ENCODE measurements around the gene CAMK2G. TPM values are rescaled to one million over a fixed set of nuclear protein-coding genes. Genes with fewer than 3 reads are reported as not detected.

CAMK2G gene
- total and polyA plus RNA-seq, 2 experiments from 2014 or later: 24.3 to 25.7 TPM

DNA sequence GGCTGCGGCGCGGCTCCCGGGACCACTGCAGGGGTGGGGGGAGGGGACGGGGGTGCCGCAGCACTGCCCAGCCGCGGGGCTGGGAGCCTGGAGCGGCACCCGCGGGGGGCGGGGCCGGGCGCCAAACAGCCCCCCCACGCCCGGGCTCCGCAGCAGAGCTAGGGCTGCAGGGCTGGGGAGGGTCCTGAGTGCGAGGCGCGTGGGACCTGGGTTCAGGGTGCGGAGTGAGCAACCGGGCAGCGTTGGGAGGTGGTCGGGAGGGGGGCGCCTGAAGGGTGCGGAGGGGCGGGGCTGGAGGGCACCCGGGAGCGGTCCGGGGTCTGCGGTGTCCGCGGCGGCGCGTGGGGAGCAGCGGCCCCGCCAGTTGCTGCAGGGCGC, 528 bp downstream of the CAMK2G start:
- DNase-seq: no peak
- Histone ChIP-seq H3K4me3 (peak overlapping the region; percentile 78), H2AFZ (no peak overlapping the region), H3K9me2 (ENCODE audit: insufficient read depth) (no peaks in the 10 kb centered on the region), H3K4me2 (ENCODE audit: unreplicated experiment) (peak overlapping the region; percentile 46), H3F3A (ENCODE audit: insufficient read depth) (no peaks in the 10 kb centered on the region; the same call in 1 of the 2 replicates), H3K27ac (no peak overlapping the region), H3K9ac (peak overlapping the region; percentile 51; the same call in 1 of the 2 replicates), H3K27me3 (replicated peaks; ENCODE audit: insufficient read depth) (no peaks in the 10 kb centered on the region), H3K4me1 (ENCODE audit: insufficient read depth) (peaks cover 15% of the 10 kb centered on the region), H3K9me3 (ENCODE audit: low read depth) (no peaks in the 10 kb centered on the region), H3K36me3 (ENCODE audit: low read depth) (no peaks in the 10 kb centered on the region; the same call in 1 of the 2 replicates), H3K79me2 (ENCODE audit: insufficient read depth) (peaks cover 26% of the 10 kb centered on the region), H4K20me1 (ENCODE audit: insufficient read depth) (no peaks in the 10 kb centered on the region)
- TF ChIP-seq EZH2phosphoT487 (IDR thresholded peaks at IDR 0.05; ENCODE audit: insufficient read depth, low read depth) (no peak), EZH2 (IDR thresholded peaks at IDR 0.05; ENCODE audit: insufficient read depth, poor library complexity, severe bottlenecking) (no peak)
- in situ Hi-C loops (cut with MboI): no loop called here
- 3% methylated on average over 33 of the region's 39 CpGs; no CpG with 5 or more reads in 1 of the 2 experiments for WGBS, 2 experiments (ENCODE audit: low coverage in 1 of 2, low lambda C conversion rate in 2 of 2, missing lambda C conversion rate in 2 of 2)

DNA sequence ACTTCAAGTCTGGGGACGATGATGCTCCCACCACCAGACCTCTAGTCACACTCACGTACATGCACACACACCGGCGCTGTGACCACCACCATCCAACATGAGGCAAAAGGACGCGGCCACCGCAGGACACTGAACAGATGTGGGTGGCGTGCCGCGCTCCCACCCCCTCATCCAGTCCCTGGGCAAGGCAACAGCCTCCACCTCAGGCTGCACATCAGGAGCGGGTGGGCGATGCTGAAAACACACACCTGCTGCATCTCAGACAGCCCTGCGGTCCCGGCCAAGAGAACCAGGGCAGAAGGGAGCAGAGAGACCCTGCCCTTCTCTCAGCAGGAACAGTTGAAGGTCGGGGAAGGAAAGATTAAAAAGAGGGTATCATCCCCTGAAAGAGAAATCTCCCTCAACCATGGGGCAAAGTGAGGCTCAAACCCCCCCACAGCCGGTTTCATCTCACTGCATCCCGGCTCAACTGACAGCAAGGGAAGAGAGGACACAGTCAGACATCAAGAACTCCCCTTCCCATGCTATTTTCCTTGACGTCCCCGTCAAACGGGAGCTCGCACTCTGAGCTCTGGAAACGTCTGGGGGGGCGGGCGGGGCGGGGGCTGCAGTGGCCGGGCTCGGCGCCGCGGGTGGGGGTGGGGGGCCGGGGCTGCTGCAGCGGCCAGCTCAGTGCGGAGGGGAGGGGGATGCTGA, 1.1 kb downstream of the CAMK2G start:
- Histone ChIP-seq H3K79me2 (ENCODE audit: insufficient read depth) (peaks cover 26% of the 10 kb centered on the region), H3F3A (ENCODE audit: insufficient read depth) (no peaks in the 10 kb centered on the region; the same call in 1 of the 2 replicates), H3K4me2 (ENCODE audit: unreplicated experiment) (peak overlapping the region; percentile 59), H2AFZ (no peak overlapping the region), H3K4me3 (peak overlapping the region; percentile 78), H3K36me3 (ENCODE audit: low read depth) (no peaks in the 10 kb centered on the region; the same call in 1 of the 2 replicates), H3K9ac (peak overlapping the region; percentile 28; the same call in 1 of the 2 replicates), H3K27ac (no peak overlapping the region), H4K20me1 (ENCODE audit: insufficient read depth) (no peaks in the 10 kb centered on the region), H3K9me2 (ENCODE audit: insufficient read depth) (no peaks in the 10 kb centered on the region), H3K9me3 (ENCODE audit: low read depth) (no peaks in the 10 kb centered on the region), H3K4me1 (ENCODE audit: insufficient read depth) (peaks cover 15% of the 10 kb centered on the region), H3K27me3 (replicated peaks; ENCODE audit: insufficient read depth) (no peaks in the 10 kb centered on the region)
- DNase-seq: no peak
- 37 to 63% methylated on average over 21 to 33 of the region's 33 CpGs for WGBS, 2 experiments (ENCODE audit: low coverage in 1 of 2, low lambda C conversion rate in 2 of 2, missing lambda C conversion rate in 2 of 2)
- TF ChIP-seq EZH2 (IDR thresholded peaks at IDR 0.05; ENCODE audit: insufficient read depth, poor library complexity, severe bottlenecking) (no peak), EZH2phosphoT487 (IDR thresholded peaks at IDR 0.05; ENCODE audit: insufficient read depth, low read depth) (no peak)
- in situ Hi-C loops (cut with MboI): no loop called here

GRCh38 chr10:73872190-73872710, 2.1 kb downstream of the CAMK2G start:
- 37 to 43% methylated on average over 5 of the region's 5 CpGs for WGBS, 2 experiments (ENCODE audit: low coverage in 1 of 2, low lambda C conversion rate in 2 of 2, missing lambda C conversion rate in 2 of 2)
- H3K9me3 ChIP-seq (ENCODE audit: low read depth): no peaks in the 10 kb centered on the region
- H4K20me1 ChIP-seq (ENCODE audit: insufficient read depth): no peaks in the 10 kb centered on the region
- peaks cover 15% of the 10 kb centered on the region for H3K4me1 ChIP-seq (ENCODE audit: insufficient read depth)
- no peaks in the 10 kb centered on the region for H3K9me2 ChIP-seq (ENCODE audit: insufficient read depth)
- peak overlapping the region; percentile 51 for H3K4me3 ChIP-seq
- no peak overlapping the region for H2AFZ ChIP-seq
- H3K79me2 ChIP-seq (ENCODE audit: insufficient read depth): peaks cover 26% of the 10 kb centered on the region
- no peaks in the 10 kb centered on the region; the same call in 1 of the 2 replicates for H3F3A ChIP-seq (ENCODE audit: insufficient read depth)
- peak; percentile 68 for DNase-seq
- TF ChIP-seq EZH2phosphoT487 (IDR thresholded peaks at IDR 0.05; ENCODE audit: insufficient read depth, low read depth): no peak
- TF ChIP-seq EZH2 (IDR thresholded peaks at IDR 0.05; ENCODE audit: insufficient read depth, poor library complexity, severe bottlenecking): no peak
- no peaks in the 10 kb centered on the region for H3K27me3 ChIP-seq (replicated peaks; ENCODE audit: insufficient read depth)
- H3K4me2 ChIP-seq (ENCODE audit: unreplicated experiment): no peak overlapping the region
- no peaks in the 10 kb centered on the region; the same call in 1 of the 2 replicates for H3K36me3 ChIP-seq (ENCODE audit: low read depth)
- H3K27ac ChIP-seq: no peak overlapping the region
- in situ Hi-C loops (cut with MboI): no loop called here
- H3K9ac ChIP-seq: no peak overlapping the region

DNA sequence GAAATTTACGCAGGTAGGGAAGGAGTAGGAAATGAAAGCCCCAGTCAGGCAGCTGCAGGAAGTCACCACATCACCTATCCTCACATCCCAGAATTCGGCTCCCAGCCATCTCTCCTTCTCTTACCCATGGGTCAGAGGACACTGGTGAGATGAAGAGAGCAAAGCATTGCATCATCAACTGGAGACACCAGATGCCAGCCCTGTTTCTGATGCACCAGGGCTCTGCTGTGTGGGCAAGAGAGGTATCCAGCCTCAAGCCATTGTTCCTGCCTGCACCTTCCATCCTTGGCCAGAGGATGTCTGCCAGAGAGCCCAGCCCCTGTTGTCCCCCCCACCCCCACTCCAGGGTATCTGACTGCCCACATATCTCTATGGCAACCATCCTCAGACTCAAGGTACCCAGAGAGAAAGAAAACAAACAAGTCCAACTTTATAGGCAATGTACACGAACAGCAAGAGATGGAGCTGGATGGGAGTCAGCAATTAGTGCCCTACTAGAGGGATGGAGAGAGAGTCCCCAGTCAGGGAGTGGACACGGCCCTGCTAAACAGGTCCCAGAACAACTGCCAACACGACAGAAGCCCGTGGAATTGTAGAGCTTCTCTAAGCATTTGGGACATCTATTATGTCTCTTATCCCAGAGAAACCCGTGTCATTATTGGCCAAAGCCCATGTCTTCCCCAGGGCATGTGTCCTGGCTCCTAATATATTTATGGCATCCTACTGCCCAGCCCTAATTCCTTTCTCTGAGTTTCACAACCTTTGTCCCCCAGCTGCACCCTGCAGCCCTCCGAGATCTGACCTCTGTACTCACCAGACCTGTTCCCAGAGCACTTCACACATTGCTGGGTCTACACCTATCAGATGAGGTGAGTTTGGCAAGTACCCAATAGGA, 2.8 kb downstream of the CAMK2G start:
- Histone ChIP-seq H3K9me2 (ENCODE audit: insufficient read depth) (no peaks in the 10 kb centered on the region), H3F3A (ENCODE audit: insufficient read depth) (no peaks in the 10 kb centered on the region; the same call in 1 of the 2 replicates), H3K27me3 (replicated peaks; ENCODE audit: insufficient read depth) (no peaks in the 10 kb centered on the region), H3K9me3 (ENCODE audit: low read depth) (no peaks in the 10 kb centered on the region), H3K9ac (no peak overlapping the region), H3K79me2 (ENCODE audit: insufficient read depth) (peaks cover 28% of the 10 kb centered on the region), H3K4me1 (ENCODE audit: insufficient read depth) (peaks cover 15% of the 10 kb centered on the region), H4K20me1 (ENCODE audit: insufficient read depth) (no peaks in the 10 kb centered on the region), H2AFZ (no peak overlapping the region), H3K36me3 (ENCODE audit: low read depth) (no peaks in the 10 kb centered on the region; the same call in 1 of the 2 replicates), H3K27ac (no peak overlapping the region), H3K4me2 (ENCODE audit: unreplicated experiment) (no peak overlapping the region), H3K4me3 (no peak overlapping the region)
- DNase-seq: peak; percentile 34
- in situ Hi-C loops (cut with MboI): no loop called here
- WGBS, 2 experiments (ENCODE audit: low coverage in 1 of 2, low lambda C conversion rate in 2 of 2, missing lambda C conversion rate in 2 of 2): 56 to 59% methylated on average over 8 of the region's 8 CpGs
- no peak for TF ChIP-seq EZH2 (IDR thresholded peaks at IDR 0.05; ENCODE audit: insufficient read depth, poor library complexity, severe bottlenecking)
- no peak for TF ChIP-seq EZH2phosphoT487 (IDR thresholded peaks at IDR 0.05; ENCODE audit: insufficient read depth, low read depth)
